ENCODE results near the gene GRAMD4. TPM values are rescaled to one million over a fixed set of nuclear protein-coding genes. Genes with fewer than 3 reads are reported as not detected.

GRAMD4 gene
- total RNA-seq, 2 experiments from 2014 or later: 50.4 to 52.0 TPM

DNA sequence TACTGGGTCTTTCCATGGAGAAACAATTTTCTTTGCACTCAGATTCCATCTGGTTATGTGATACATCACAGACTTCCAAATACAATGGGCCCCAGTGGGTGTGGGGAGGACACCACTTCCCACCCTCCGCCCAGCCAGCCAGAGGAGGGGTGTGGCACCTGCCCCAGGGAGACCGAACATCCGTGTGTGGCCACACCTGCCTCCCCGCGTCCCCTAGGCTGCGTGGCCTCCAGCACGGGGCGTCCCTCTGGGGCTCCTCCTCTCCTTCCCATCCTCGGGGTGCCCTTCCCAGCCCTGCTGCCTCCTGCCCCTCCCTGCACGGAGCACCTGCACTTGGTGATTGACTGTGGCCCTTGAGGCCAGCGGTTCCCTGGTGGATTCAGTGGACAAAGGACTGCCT is 68.8 kb downstream of the GRAMD4 start:
- H3K4me3 Mint-ChIP-seq: no peak overlapping the region
- CTCF ChIA-PET: no interaction called here
- POLR2A ChIA-PET: no interaction called here
- H3K27ac Mint-ChIP-seq: no peak overlapping the region
- no peak for DNase-seq
- peaks cover 22% of the 10 kb centered on the region for H3K4me1 Mint-ChIP-seq (ENCODE audit: low read depth)
- H3K36me3 Mint-ChIP-seq: peaks cover 31% of the 10 kb centered on the region
- intact Hi-C loops (cut with micrococcal nuclease): no loop called here
- H3K27me3 Mint-ChIP-seq: no peaks in the 10 kb centered on the region
- no peaks in the 10 kb centered on the region for H3K9me3 Mint-ChIP-seq

DNA sequence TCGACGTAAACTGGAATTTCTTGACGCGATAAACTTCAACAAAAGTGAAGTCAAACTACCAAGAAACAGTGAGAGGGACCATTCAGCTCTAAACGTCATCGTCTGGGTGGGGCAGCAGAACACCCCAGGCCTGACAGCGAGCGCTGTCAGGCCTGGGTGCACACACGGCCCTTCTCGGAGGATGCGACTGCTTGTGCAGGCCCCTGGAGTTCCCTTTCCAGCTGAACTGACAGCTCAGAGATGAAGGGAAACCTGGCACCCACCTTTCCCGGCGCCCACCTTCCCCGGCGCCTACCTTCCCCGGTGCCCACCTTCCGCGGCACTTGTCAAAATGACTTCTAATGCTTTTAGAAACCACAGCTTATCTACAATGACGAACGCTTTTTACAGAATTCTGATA is 70.0 kb downstream of the GRAMD4 start:
- H3K4me3 Mint-ChIP-seq: no peak overlapping the region
- H3K9me3 Mint-ChIP-seq: no peaks in the 10 kb centered on the region
- ChIA-PET CTCF (interaction anchor here (1.1 kb wide), 1 partner anchor 127 kb away, joined by 3 read pairs; no protein-coding TSS in a partner anchor), POLR2A (no interaction called here)
- no peak overlapping the region for H3K27ac Mint-ChIP-seq
- H3K4me1 Mint-ChIP-seq (ENCODE audit: low read depth): peaks cover 12% of the 10 kb centered on the region
- intact Hi-C loops (cut with micrococcal nuclease): no loop called here
- DNase-seq: no peak
- H3K27me3 Mint-ChIP-seq: no peaks in the 10 kb centered on the region
- peaks cover 34% of the 10 kb centered on the region for H3K36me3 Mint-ChIP-seq

DNA sequence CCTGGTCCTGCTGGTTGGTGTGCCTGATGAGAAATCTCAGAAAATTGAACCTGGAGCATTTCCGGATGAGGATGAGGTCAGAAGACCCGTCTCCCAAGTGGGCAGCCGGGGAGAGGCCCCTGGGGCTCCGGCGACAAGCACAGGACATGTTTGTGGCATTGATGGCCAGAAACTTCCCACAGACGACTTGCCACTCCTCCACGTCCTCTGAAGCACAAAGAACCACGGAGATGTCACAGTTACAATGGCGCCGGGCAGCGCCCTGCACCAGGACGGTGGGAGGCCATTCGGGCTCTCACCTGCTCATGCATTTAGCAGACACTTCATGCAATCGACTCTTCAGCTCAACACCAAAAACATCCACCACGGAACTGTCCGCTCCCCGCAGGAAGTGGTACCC is 71.4 kb downstream of the GRAMD4 start:
- Mint-ChIP-seq H3K9me3 (no peaks in the 10 kb centered on the region), H3K27me3 (no peaks in the 10 kb centered on the region), H3K36me3 (peaks cover 29% of the 10 kb centered on the region), H3K4me3 (no peak overlapping the region), H3K4me1 (ENCODE audit: low read depth) (peaks cover under 1% of the 10 kb centered on the region), H3K27ac (no peak overlapping the region)
- intact Hi-C loops (cut with micrococcal nuclease): no loop called here
- CTCF ChIA-PET: no interaction called here
- POLR2A ChIA-PET: no interaction called here
- DNase-seq: no peak

DNA sequence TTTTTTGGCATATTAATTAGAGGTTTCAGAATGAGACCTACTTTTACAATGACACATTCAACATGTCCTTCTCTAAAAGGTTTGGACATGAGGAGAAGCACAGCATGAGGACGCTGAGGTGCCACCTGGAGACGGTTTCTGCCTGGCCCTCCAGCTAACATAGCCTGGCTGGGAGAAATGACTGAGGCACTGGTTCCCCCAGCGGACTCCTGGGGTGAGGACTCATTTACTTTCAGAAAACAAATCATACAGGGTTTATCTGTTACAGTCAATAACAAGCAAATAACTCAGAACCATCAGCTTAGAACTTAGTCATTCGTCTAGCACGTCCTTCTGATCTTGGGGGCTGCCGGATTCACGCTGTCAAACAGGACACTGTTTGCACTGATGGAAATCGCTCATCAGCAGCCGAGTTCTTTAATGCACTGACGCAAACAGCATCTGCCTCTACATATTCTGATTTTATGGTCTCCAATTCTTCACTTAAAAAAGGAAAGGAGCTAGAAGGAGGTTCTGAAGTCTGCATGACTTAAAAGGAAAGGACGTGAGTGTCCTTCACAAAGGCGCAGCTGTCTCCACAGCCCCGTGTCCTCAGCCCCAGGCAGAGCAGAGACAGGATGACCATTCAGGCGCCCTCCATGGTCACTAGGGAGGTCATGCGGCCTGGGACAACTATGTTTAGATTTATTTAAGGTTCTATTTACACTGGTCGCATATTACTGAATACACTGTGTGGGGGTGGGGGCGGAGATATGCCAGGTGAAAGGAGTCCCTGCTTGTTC is 73.6 kb downstream of the GRAMD4 start:
- no peaks in the 10 kb centered on the region for H3K27me3 Mint-ChIP-seq
- H3K9me3 Mint-ChIP-seq: no peaks in the 10 kb centered on the region
- intact Hi-C loops (cut with micrococcal nuclease): no loop called here
- H3K36me3 Mint-ChIP-seq: peaks cover 31% of the 10 kb centered on the region
- no peak overlapping the region for H3K4me3 Mint-ChIP-seq
- no peak overlapping the region for H3K27ac Mint-ChIP-seq
- H3K4me1 Mint-ChIP-seq (ENCODE audit: low read depth): no peaks in the 10 kb centered on the region
- ChIA-PET CTCF (interaction anchor here (0.7 kb wide), 1 partner anchor 130 kb away, joined by 4 read pairs; no protein-coding TSS in a partner anchor), POLR2A (no interaction called here)
- DNase-seq: no peak

DNA sequence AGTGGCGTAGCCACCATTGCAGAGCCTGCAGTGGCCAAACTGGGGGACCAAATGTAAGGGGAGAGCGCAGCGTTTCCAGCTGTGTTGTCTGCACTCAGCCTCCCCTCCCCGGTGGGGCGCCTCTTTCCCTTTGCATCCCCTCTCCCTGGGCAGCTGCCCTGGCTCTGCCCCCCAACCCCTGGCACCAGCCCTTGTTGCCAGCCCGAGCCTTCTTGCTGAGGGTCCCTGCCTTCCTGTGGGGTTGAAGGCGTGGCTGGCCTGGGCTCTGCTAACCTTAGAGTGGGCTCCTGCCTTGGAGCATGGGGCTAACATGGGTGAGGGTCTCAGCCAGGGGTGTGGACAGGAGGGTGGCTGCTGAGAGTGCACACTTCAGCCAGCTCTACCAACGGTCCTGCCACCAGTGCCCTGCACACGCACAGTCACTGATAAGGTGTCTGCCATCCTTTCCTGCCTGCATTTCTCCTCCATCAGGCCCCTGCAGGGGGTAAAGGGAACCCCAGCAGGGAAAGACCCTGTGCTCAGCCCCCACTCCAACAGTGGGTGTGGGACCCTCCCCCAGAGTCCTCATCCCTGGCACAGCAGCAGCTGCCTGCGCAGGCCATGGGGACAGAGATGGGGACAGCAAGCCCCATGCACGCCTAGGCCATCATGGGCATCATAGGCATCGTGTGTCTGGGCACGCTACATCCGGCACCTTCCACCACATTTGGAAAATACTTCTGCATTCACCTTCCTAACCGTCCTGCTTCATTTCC is 74.4 kb downstream of the GRAMD4 start:
- Mint-ChIP-seq H3K4me1 (ENCODE audit: low read depth) (no peaks in the 10 kb centered on the region), H3K36me3 (peaks cover 35% of the 10 kb centered on the region), H3K4me3 (no peak overlapping the region), H3K27ac (no peak overlapping the region), H3K27me3 (no peaks in the 10 kb centered on the region), H3K9me3 (no peaks in the 10 kb centered on the region)
- ChIA-PET POLR2A (no interaction called here), CTCF (no interaction called here)
- DNase-seq: no peak
- intact Hi-C loops (cut with micrococcal nuclease): no loop called here

DNA sequence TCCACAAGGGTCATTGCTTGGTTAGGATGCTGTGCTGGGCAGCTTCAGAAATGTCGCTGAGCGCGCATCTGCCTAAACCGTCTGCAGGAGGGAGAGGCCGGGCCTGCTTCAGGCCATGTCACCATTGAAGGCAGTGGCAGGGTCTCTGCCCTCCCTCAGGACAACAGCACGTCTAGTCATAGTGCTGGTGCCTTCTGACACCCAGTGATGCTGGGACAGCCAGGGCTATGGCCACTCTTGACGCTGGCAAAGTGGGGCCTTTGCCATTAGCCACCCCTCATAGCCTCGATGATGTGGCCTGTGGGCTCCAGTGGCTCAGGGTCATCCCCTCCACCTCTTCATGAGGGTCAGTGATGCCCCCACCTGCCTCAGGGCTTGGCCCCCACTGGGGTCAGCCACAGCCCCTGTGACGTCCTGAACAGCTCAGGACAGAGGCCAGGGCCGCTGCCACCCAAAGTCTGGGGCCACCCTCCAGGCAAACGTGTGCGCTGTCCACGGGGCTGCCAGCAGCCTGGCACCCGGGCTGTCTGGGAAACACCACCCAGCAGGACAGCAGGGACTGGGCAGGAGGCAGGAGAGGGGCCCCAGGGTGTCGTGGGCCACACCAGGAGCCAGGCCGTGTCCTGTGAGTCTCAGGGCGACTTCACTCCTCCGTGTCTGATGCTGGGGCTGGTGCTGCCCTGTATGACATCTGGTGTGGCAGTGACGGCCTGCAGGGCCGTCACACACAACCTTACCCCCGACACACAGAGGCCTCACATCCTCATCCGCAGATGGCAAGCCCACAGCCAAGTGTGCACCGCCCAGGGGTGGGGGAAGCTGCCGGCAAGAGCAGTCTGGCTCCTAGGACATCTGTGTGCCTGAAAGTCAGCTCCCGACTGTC is 75.4 kb downstream of the GRAMD4 start:
- Mint-ChIP-seq H3K36me3 (peaks cover 32% of the 10 kb centered on the region), H3K27me3 (no peaks in the 10 kb centered on the region)

DNA sequence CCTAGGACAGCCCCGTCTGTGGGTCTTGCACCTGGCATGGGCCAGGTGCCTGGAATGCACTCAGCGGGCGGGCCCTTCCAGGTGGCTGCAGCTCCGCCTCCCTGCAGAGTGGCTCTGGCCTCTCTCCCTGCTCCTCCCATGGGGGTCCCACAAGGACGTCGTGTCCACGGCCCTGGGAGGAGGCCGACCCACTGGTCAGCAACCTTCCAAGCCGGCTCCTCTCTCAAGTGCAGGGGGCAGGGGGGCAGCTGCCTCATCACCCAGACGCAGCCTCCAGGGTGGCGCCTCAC is 76.0 kb downstream of the GRAMD4 start:
- intact Hi-C loops (cut with micrococcal nuclease): no loop called here
- DNase-seq: no peak
- Mint-ChIP-seq H3K4me3 (no peak overlapping the region), H3K27ac (no peak overlapping the region), H3K4me1 (ENCODE audit: low read depth) (no peaks in the 10 kb centered on the region), H3K9me3 (no peaks in the 10 kb centered on the region), H3K36me3 (peaks cover 32% of the 10 kb centered on the region), H3K27me3 (no peaks in the 10 kb centered on the region)
- ChIA-PET POLR2A (no interaction called here), CTCF (interaction anchor here (1.0 kb wide), 1 partner anchor 133 kb away, joined by 3 read pairs; no protein-coding TSS in a partner anchor)

More for the DNA sequence above, 75.4 kb downstream of the GRAMD4 start:
- Mint-ChIP-seq H3K4me1 (ENCODE audit: low read depth) (no peaks in the 10 kb centered on the region), H3K4me3 (no peak overlapping the region), H3K9me3 (no peaks in the 10 kb centered on the region), H3K27ac (no peak overlapping the region)
- CTCF ChIA-PET: no interaction called here
- intact Hi-C loops (cut with micrococcal nuclease): no loop called here
- DNase-seq: no peak
- POLR2A ChIA-PET: no interaction called here

DNA sequence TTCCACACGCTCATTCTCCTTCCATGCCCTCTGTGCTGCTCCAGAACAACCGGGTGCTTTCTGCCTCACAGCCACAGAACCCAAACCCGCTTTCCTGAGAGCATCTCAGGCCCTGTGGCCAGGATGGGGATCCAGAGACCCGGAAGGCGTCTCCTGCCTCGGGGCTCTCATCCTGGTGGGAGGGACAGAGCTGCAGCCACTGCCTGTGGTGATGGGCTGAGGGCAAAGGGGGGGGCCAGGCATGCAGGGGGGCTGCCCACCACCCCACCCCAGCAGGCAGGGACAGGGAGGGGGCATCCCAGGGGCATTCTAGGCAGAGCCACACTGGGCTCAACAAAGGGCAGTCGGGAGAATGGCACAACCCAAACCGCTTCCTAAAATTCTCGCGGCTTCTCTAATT is 76.4 kb downstream of the GRAMD4 start:
- H3K9me3 Mint-ChIP-seq: no peaks in the 10 kb centered on the region
- no peak overlapping the region for H3K4me3 Mint-ChIP-seq
- H3K36me3 Mint-ChIP-seq: peaks cover 28% of the 10 kb centered on the region
- ChIA-PET CTCF (interaction anchor here (1.0 kb wide), 1 partner anchor 133 kb away, joined by 3 read pairs; no protein-coding TSS in a partner anchor), POLR2A (no interaction called here)
- no peak overlapping the region for H3K27ac Mint-ChIP-seq
- intact Hi-C loops (cut with micrococcal nuclease): no loop called here
- H3K4me1 Mint-ChIP-seq (ENCODE audit: low read depth): no peaks in the 10 kb centered on the region
- no peak for DNase-seq
- H3K27me3 Mint-ChIP-seq: no peaks in the 10 kb centered on the region

DNA sequence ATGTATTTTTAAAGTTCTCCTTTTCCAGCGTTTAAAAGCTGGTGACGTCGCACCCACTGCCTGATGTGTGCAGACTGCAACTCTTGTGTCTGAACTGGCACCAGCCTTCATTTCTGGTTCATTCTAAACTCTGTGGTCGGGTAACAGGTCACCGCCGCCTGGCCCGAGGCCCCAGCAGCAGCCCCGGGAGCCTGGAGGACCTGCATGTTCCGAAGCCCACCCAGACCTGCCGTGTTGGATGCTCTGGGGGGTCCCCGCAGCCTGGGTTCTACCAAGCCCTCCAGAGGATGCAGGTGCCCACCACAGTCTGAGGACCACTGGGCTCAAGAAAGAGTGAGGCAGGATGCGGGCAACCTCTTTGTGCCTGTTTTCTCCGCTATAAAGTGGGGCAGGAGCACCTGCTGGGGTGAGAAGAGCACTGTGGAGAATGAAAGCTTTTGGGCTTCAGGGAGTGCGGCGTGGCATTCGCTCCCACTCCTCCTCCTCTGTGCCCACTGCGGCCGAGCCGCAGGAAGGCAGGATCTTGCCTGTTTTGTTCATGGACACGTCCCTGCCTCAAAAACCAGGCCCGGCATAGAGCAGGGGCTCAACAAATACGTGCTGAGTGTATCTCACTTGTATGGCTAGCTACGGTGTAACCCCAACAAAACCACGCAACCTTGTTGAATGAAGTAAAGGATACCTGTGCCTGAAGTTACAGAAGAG is 77.8 kb downstream of the GRAMD4 start:
- H3K36me3 Mint-ChIP-seq: peaks cover 26% of the 10 kb centered on the region
- no peaks in the 10 kb centered on the region for H3K27me3 Mint-ChIP-seq
- ChIA-PET CTCF (no interaction called here), POLR2A (no interaction called here)
- DNase-seq: no peak
- no peak overlapping the region for H3K4me3 Mint-ChIP-seq
- H3K27ac Mint-ChIP-seq: no peak overlapping the region
- H3K4me1 Mint-ChIP-seq (ENCODE audit: low read depth): no peaks in the 10 kb centered on the region
- intact Hi-C loops (cut with micrococcal nuclease): no loop called here
- no peaks in the 10 kb centered on the region for H3K9me3 Mint-ChIP-seq

DNA sequence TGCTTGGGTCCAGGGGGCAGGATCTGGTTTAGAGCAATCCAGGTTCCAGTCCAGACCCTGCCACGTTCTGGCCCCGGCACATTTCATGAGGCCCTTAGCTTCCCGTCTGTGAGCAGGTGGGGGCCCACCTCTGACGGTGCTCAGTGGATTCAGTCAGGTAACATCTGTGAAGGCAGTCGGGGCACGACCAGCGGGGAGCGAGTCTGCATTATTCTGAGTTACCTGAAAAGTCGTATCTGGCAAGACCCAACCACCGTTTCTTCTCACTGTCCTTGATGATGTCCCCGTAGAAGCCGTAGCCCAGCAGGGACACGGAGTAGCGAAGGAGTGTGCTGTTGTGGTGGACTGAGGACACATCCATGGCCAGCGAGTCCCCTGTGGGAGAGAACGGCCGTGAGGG is 78.9 kb downstream of the GRAMD4 start:
- Mint-ChIP-seq H3K4me3 (no peak overlapping the region), H3K36me3 (peaks cover 29% of the 10 kb centered on the region), H3K4me1 (ENCODE audit: low read depth) (no peaks in the 10 kb centered on the region), H3K27ac (no peak overlapping the region), H3K9me3 (no peaks in the 10 kb centered on the region), H3K27me3 (no peaks in the 10 kb centered on the region)
- POLR2A ChIA-PET: interaction anchor here (0.6 kb wide), 1 partner anchor 50 kb away, joined by 3 read pairs; no protein-coding TSS in a partner anchor
- intact Hi-C loops (cut with micrococcal nuclease): no loop called here
- no peak for DNase-seq
- CTCF ChIA-PET: no interaction called here

DNA sequence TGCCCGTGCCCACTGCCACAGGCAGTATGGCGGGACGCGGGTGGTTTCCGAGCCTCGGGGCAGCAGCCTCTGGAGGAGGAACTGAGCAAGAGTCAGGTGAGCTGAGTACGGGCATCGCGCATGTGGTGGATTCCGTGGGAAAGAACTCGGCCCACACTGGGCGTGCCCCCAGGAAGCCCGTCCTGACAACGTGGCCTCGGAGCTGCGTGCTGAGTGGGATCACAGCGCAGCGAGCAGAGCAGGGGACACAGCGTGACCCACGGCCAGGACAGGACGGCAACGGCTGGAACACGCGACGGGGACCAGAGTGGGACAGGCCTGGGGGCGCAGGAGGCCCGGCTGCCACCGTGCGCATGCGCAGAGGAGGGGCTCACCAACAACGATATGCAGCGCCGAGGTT is 81.1 kb downstream of the GRAMD4 start:
- ChIA-PET POLR2A (no interaction called here), CTCF (no interaction called here)
- intact Hi-C loops (cut with micrococcal nuclease): no loop called here

More for the DNA sequence above, 81.1 kb downstream of the GRAMD4 start:
- no peaks in the 10 kb centered on the region for H3K27me3 Mint-ChIP-seq
- H3K36me3 Mint-ChIP-seq: peaks cover 35% of the 10 kb centered on the region
- no peaks in the 10 kb centered on the region for H3K4me1 Mint-ChIP-seq (ENCODE audit: low read depth)
- no peak overlapping the region for H3K27ac Mint-ChIP-seq
- no peak overlapping the region for H3K4me3 Mint-ChIP-seq
- H3K9me3 Mint-ChIP-seq: no peaks in the 10 kb centered on the region
- DNase-seq: no peak

Measured in activated CD4-positive, alpha-beta memory T cell treated with anti-CD3 and anti-CD28 coated beads for 36 hours (primary cell).